ENCODE data around the gene DIAPH3.

DIAPH3 gene

DNA sequence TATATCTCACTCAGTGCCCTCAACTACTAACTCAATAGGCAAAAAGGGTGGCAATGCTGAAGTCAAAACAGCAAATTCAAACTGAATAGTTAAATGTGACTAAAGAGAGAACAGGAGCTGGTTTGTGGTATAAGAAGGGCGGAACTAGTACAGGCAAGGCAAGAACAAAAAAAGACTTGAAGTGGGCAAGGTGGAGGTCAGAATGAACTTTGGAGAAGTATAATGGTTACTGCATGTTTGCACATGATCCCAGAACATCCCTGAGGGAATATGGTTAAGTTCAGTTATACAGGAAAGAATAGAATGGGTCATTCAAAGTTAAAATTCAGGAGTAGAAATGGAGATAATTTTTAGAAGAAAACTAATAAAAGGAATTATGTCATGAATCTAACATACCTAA is 85.5 kb downstream of the DIAPH3 start (continued):
- TF ChIP-seq, protein P1, sequence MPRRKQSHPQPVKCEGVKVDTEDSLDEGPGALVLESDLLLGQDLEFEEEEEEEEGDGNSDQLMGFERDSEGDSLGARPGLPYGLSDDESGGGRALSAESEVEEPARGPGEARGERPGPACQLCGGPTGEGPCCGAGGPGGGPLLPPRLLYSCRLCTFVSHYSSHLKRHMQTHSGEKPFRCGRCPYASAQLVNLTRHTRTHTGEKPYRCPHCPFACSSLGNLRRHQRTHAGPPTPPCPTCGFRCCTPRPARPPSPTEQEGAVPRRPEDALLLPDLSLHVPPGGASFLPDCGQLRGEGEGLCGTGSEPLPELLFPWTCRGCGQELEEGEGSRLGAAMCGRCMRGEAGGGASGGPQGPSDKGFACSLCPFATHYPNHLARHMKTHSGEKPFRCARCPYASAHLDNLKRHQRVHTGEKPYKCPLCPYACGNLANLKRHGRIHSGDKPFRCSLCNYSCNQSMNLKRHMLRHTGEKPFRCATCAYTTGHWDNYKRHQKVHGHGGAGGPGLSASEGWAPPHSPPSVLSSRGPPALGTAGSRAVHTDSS (tag by site-specific recombination; IDR thresholded peaks at IDR 0.05): no peak
- TF ChIP-seq, protein P2, sequence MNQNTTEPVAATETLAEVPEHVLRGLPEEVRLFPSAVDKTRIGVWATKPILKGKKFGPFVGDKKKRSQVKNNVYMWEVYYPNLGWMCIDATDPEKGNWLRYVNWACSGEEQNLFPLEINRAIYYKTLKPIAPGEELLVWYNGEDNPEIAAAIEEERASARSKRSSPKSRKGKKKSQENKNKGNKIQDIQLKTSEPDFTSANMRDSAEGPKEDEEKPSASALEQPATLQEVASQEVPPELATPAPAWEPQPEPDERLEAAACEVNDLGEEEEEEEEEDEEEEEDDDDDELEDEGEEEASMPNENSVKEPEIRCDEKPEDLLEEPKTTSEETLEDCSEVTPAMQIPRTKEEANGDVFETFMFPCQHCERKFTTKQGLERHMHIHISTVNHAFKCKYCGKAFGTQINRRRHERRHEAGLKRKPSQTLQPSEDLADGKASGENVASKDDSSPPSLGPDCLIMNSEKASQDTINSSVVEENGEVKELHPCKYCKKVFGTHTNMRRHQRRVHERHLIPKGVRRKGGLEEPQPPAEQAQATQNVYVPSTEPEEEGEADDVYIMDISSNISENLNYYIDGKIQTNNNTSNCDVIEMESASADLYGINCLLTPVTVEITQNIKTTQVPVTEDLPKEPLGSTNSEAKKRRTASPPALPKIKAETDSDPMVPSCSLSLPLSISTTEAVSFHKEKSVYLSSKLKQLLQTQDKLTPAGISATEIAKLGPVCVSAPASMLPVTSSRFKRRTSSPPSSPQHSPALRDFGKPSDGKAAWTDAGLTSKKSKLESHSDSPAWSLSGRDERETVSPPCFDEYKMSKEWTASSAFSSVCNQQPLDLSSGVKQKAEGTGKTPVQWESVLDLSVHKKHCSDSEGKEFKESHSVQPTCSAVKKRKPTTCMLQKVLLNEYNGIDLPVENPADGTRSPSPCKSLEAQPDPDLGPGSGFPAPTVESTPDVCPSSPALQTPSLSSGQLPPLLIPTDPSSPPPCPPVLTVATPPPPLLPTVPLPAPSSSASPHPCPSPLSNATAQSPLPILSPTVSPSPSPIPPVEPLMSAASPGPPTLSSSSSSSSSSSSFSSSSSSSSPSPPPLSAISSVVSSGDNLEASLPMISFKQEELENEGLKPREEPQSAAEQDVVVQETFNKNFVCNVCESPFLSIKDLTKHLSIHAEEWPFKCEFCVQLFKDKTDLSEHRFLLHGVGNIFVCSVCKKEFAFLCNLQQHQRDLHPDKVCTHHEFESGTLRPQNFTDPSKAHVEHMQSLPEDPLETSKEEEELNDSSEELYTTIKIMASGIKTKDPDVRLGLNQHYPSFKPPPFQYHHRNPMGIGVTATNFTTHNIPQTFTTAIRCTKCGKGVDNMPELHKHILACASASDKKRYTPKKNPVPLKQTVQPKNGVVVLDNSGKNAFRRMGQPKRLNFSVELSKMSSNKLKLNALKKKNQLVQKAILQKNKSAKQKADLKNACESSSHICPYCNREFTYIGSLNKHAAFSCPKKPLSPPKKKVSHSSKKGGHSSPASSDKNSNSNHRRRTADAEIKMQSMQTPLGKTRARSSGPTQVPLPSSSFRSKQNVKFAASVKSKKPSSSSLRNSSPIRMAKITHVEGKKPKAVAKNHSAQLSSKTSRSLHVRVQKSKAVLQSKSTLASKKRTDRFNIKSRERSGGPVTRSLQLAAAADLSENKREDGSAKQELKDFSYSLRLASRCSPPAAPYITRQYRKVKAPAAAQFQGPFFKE (tag by site-specific recombination; IDR thresholded peaks at IDR 0.05; ENCODE audit: borderline replicate concordance): no peak
- TF ChIP-seq HOXD13 (CRISPR knock-in tag; IDR thresholded peaks at IDR 0.05; ENCODE audit: borderline replicate concordance) (no peak), SP3 (tag by site-specific recombination; IDR thresholded peaks at IDR 0.05) (no peak)
- TF ChIP-seq, protein P3, sequence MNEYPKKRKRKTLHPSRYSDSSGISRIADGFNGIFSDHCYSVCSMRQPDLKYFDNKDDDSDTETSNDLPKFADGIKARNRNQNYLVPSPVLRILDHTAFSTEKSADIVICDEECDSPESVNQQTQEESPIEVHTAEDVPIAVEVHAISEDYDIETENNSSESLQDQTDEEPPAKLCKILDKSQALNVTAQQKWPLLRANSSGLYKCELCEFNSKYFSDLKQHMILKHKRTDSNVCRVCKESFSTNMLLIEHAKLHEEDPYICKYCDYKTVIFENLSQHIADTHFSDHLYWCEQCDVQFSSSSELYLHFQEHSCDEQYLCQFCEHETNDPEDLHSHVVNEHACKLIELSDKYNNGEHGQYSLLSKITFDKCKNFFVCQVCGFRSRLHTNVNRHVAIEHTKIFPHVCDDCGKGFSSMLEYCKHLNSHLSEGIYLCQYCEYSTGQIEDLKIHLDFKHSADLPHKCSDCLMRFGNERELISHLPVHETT (tag by site-specific recombination; IDR thresholded peaks at IDR 0.05): no peak

DNA sequence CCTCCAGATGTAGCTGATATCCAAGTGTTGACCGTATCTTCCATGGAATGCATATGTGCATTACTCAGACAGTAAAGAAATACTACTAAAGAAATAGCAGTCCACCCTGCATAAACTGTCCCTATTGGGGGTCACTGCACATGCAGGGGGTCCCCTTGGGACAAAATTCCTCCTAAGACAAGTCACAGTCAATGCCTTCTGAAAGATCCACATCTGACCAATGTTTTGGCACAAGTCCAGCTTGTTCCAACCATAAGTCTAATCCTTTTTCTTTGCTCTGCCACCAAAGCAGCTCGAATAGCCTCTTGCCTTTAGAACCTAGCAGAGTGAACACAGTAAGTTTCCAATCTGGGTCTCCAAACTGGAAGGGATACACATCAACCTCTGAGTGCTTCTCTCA is 87.9 kb downstream of the DIAPH3 start:
- H3K36me3 ChIP-seq (ENCODE audit: control insufficient read depth in 2 of 2, insufficient read depth in 1 of 2, low read length in 2 of 2): no peaks in the 10 kb centered on the region
- POLR2A ChIA-PET: no interaction called here
- no peak overlapping the region for H3K27ac ChIP-seq (ENCODE audit: extremely low read depth, low read depth, low read length)
- CTCF ChIA-PET: no interaction called here
- H3K9me3 ChIP-seq (ENCODE audit: control insufficient read depth, insufficient read depth, low read depth, low read length): no peaks in the 10 kb centered on the region
- H3K4me1 ChIP-seq (ENCODE audit: control insufficient read depth, insufficient read depth, low read length): no peaks in the 10 kb centered on the region
- TF ChIP-seq ZNF211 (tag by site-specific recombination; IDR thresholded peaks at IDR 0.05; ENCODE audit: low read depth): no peak
- no peak for TF ChIP-seq ZNF157 (tag by site-specific recombination; IDR thresholded peaks at IDR 0.05)
- no peak for TF ChIP-seq ZBTB17 (tag by site-specific recombination; IDR thresholded peaks at IDR 0.05)
- TF ChIP-seq, protein P4, sequence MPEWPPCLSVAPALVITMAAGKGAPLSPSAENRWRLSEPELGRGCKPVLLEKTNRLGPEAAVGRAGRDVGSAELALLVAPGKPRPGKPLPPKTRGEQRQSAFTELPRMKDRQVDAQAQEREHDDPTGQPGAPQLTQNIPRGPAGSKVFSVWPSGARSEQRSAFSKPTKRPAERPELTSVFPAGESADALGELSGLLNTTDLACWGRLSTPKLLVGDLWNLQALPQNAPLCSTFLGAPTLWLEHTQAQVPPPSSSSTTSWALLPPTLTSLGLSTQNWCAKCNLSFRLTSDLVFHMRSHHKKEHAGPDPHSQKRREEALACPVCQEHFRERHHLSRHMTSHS (tag by site-specific recombination; IDR thresholded peaks at IDR 0.05): no peak
- no peak for TF ChIP-seq ZNF426 (tag by site-specific recombination; IDR thresholded peaks at IDR 0.05)
- TF ChIP-seq FEZF1 (tag by site-specific recombination; IDR thresholded peaks at IDR 0.05): no peak
- no peak for TF ChIP-seq IKZF3 (tag by site-specific recombination; IDR thresholded peaks at IDR 0.05)
- no peak overlapping the region for H3K4me3 ChIP-seq (ENCODE audit: low read depth, low read length)

DNA sequence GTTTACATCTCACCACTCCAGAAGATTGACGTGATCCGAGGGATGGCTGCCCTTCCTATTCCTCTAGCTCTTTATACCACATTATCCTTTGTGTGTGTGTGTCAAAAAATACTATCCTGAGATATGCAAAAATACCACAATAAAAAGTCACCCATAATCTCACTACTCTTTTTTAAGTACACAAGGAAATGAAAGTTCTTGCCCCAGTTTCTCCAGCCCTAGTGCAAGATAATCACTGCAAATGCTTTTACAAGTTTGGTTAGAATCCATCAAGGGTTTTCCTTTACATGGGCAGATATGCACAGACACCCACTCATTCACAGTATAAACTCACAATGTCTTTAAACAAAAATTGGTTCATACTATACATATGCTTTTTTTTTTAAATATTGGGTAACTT is 89.3 kb downstream of the DIAPH3 start:
- no peaks in the 10 kb centered on the region for H3K9me3 ChIP-seq (ENCODE audit: control insufficient read depth, insufficient read depth, low read depth, low read length)
- ChIA-PET CTCF (no interaction called here), POLR2A (no interaction called here)
- H3K36me3 ChIP-seq (ENCODE audit: control insufficient read depth in 2 of 2, insufficient read depth in 1 of 2, low read length in 2 of 2): no peaks in the 10 kb centered on the region
- no peak overlapping the region for H3K27ac ChIP-seq (ENCODE audit: extremely low read depth, low read depth, low read length)
- no peak overlapping the region for H3K4me3 ChIP-seq (ENCODE audit: low read depth, low read length)
- no peaks in the 10 kb centered on the region for H3K4me1 ChIP-seq (ENCODE audit: control insufficient read depth, insufficient read depth, low read length)
- TF ChIP-seq ZNF341 (tag by site-specific recombination; IDR thresholded peaks at IDR 0.05; ENCODE audit: low read depth) (no peak), SP2 (tag by site-specific recombination; IDR thresholded peaks at IDR 0.05) (no peak), KLF16 (tag by site-specific recombination; IDR thresholded peaks at IDR 0.05) (no peak), ZNF248 (tag by site-specific recombination; IDR thresholded peaks at IDR 0.05) (no peak), ZBTB17 (tag by site-specific recombination; IDR thresholded peaks at IDR 0.05) (no peak), OVOL3 (tag by site-specific recombination; IDR thresholded peaks at IDR 0.05) (no peak), ZNF266 (tag by site-specific recombination; IDR thresholded peaks at IDR 0.05; ENCODE audit: low read depth) (no peak), BCL11A (tag by site-specific recombination; IDR thresholded peaks at IDR 0.05; ENCODE audit: low read depth) (no peak)
- TF ChIP-seq, protein P5, sequence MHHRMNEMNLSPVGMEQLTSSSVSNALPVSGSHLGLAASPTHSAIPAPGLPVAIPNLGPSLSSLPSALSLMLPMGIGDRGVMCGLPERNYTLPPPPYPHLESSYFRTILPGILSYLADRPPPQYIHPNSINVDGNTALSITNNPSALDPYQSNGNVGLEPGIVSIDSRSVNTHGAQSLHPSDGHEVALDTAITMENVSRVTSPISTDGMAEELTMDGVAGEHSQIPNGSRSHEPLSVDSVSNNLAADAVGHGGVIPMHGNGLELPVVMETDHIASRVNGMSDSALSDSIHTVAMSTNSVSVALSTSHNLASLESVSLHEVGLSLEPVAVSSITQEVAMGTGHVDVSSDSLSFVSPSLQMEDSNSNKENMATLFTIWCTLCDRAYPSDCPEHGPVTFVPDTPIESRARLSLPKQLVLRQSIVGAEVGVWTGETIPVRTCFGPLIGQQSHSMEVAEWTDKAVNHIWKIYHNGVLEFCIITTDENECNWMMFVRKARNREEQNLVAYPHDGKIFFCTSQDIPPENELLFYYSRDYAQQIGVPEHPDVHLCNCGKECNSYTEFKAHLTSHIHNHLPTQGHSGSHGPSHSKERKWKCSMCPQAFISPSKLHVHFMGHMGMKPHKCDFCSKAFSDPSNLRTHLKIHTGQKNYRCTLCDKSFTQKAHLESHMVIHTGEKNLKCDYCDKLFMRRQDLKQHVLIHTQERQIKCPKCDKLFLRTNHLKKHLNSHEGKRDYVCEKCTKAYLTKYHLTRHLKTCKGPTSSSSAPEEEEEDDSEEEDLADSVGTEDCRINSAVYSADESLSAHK (tag by site-specific recombination; IDR thresholded peaks at IDR 0.05): no peak
- TF ChIP-seq, protein P6, sequence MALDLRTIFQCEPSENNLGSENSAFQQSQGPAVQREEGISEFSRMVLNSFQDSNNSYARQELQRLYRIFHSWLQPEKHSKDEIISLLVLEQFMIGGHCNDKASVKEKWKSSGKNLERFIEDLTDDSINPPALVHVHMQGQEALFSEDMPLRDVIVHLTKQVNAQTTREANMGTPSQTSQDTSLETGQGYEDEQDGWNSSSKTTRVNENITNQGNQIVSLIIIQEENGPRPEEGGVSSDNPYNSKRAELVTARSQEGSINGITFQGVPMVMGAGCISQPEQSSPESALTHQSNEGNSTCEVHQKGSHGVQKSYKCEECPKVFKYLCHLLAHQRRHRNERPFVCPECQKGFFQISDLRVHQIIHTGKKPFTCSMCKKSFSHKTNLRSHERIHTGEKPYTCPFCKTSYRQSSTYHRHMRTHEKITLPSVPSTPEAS (tag by site-specific recombination; IDR thresholded peaks at IDR 0.05): no peak
